ENCODE measurements around the gene GBP7. TPM values are rescaled to one million over a fixed set of nuclear protein-coding genes. Genes with fewer than 3 reads are reported as not detected.
A peak's percentile ranks its signal among the peaks of the same experiment; 100 is the strongest.
"Not testable (repeated sequence)": the region's sequence is repeated elsewhere in the genome, so short reads cannot be mapped to it uniquely, and the experiment has no call there.

Gene GBP7, protein sequence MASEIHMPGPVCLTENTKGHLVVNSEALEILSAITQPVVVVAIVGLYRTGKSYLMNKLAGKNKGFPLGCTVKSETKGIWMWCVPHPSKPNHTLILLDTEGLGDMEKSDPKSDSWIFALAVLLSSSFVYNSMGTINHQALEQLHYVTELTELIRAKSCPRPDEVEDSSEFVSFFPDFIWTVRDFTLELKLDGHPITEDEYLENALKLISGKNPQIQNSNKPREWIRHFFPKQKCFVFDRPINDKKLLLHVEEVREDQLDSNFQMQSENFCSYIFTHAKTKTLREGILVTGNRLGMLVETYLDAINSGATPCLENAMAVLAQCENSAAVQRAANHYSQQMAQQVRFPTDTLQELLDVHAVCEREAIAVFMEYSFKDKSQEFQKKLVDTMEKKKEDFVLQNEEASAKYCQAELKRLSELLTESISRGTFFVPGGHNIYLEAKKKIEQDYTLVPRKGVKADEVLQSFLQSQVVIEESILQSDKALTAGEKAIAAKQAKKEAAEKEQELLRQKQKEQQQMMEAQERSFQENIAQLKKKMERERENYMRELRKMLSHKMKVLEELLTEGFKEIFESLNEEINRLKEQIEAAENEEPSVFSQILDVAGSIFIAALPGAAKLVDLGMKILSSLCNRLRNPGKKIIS
- polyA plus RNA-seq = not detected

DNA sequence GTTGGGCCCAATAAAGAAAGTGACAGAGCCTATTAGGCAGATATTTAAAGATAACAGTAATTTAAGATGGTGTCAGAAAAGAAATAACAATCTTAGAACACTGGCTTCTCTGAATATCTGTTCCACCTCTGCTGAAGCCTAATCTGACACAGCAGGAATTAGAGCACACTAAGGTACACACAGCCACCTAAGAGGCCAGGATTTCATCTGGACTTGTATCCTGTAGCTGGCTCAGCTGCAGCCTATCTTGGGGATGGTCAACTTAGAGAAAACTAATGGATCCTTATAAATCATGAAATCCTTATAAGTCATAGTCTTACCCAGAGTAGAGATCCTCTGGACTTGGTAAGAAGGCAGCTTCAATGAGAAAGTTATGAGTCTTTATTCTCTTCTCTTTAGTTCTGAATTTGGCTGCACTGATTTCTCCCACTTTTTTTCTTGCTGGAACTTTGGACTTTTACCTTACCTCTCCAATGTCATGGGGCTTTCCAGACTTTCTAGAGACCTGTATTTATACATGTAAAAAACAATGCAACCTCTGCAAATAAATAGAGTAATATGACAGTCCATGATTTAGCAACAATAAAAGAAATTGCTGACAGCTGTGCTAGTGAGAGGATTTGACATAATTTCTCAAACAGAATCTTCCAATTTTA lies at the start of gene GBP7:
Gene GBP7, minus strand, starts transcription at position 403 of the 656 bp plus-strand sequence. CDS start 4,068 bp downstream, outside the sequence.
- Mint-ChIP-seq H3K27me3 (no peaks in the 10 kb centered on the region), H3K4me1 (peaks cover 6 to 8% (median 7%) of the 10 kb centered on the region in 3 donors), H3K27ac (no peak within 1 kb of the TSS), H3K4me3 (no peak within 1 kb of the TSS), H3K9me3 (peaks cover 0 to 3% (median 0%) of the 10 kb centered on the region in 3 donors), H3K36me3 (no peaks in the 10 kb centered on the region)

DNA sequence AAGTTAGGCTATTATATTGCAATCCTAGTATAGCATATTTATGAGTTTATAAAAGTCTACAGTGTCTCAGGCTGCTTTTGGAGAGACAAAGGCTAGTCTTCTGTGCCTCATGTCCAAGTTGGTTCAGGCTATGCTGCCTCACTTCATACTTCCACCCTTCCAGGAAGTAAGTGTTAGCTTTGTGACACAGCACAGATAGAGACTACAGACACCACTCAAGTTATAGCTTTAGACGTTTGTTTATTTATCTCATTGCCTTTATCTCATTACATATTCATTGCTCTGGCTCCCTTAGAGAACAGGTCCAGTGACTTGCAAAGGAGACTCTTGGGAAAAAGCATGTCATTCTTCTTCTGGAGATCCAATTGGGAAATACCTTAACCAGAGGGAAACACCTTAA lies 45.5 kb upstream of the GBP7 start:
- H3K4me1 Mint-ChIP-seq = no peaks in the 10 kb centered on the region
- no peak overlapping the region for H3K27ac Mint-ChIP-seq
- H3K27me3 Mint-ChIP-seq = no peaks in the 10 kb centered on the region
- H3K9me3 Mint-ChIP-seq = peaks cover 3 to 8% (median 3%) of the 10 kb centered on the region in 3 donors
- H3K4me3 Mint-ChIP-seq = no peak overlapping the region
- no peaks in the 10 kb centered on the region for H3K36me3 Mint-ChIP-seq

DNA sequence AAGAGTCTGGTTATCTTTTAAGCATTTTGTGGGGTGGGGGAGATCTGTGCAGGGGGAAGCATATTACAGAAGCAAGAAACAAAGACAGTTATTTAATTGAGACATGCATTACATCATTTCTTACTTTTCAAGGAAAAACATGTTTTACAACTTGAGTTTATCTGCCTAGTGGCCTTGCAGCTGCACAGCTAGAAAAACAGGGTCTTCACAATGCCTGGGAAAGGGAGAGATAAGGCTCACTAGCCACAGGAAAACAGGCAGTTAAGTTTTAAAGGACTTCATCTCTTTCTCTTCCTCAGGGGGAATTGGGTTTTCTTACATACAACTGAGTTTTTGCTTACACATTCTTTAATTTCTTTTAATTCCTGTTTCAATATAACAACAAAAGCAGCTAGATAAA lies 44.0 kb upstream of the GBP7 start:
- not testable (repeated sequence) for H3K36me3 Mint-ChIP-seq, H3K27ac Mint-ChIP-seq, H3K27me3 Mint-ChIP-seq

DNA sequence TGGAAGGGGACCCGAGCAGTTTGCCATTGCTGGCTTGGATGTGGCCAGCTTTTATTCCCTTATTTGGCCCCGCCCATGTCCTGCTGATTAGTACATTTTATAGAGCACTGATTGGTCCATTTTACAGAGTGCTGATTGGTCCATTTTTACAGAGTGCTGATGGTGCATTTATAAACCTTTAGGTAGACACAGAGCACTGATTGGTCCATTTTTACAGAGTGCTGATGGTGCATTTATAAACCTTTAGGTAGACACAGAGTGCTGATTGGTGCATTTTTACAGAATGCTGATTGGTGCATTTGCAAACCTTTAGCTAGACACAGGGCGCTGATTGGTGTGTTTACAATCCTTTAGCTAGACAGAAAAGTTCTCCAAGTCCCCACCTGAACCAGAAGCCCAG lies 43.1 kb upstream of the GBP7 start:
- not testable (repeated sequence) for H3K9me3 Mint-ChIP-seq, H3K4me3 Mint-ChIP-seq, H3K4me1 Mint-ChIP-seq, H3K27me3 Mint-ChIP-seq, H3K36me3 Mint-ChIP-seq, H3K27ac Mint-ChIP-seq

More for the DNA sequence above, 44.0 kb upstream of the GBP7 start:
- H3K4me3 Mint-ChIP-seq, H3K9me3 Mint-ChIP-seq, H3K4me1 Mint-ChIP-seq: not testable (repeated sequence)

DNA sequence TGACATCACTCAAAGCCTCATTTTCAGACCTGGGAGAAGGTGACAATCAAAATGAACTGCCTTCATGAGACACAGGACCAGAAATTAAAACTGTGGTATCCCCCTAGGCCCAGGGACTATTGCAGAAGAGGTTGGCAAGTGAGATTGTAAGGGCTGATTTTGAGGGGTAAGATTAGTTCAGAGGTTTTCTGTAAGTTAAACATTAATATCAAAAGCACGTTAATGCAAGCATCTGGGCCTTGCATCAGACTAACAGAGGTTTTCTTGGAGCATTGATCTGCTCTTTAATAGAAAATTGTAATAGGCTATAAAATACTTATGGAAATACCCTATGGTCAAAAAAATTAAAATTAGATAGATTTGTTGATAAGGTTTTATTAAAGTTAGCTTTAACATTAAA lies 37.5 kb upstream of the GBP7 start:
- Mint-ChIP-seq H3K27ac (no peak overlapping the region), H3K27me3 (no peaks in the 10 kb centered on the region), H3K36me3 (peaks cover 8% of the 10 kb centered on the region), H3K4me1 (no peaks in the 10 kb centered on the region), H3K4me3 (no peak overlapping the region), H3K9me3 (peaks cover 0 to 3% (median 0%) of the 10 kb centered on the region in 3 donors)

DNA sequence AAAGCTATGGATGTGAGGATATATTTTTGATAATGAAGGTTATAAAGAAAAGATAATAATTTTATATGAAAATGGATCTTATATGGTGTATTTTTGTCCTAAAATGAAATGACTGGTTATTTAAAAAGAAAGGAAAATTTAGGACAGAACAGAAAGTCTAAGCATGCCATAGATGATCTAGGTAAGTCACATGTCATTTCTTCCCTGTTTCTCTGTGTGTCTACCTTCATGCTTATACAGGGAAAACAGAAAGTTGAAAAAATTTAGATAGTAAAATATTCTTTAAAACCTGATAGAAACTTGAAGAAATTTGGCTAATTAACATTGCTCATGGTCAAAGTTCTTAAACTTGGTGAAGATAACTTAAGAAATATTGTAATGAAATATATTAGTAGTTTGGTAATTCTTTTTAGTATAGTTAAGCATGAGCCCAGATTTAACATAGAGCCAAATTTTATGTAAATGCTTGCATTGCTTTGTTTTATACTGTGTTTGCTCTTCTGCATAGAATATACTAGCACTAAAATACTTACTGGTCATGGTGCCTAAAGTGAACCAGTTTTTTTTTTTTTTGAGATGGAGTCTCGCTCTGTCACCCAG lies 35.3 kb upstream of the GBP7 start:
- H3K27ac Mint-ChIP-seq = no peak overlapping the region
- peaks cover 2 to 3% (median 3%) of the 10 kb centered on the region in 3 donors for H3K4me1 Mint-ChIP-seq
- no peaks in the 10 kb centered on the region for H3K27me3 Mint-ChIP-seq
- H3K9me3 Mint-ChIP-seq = peaks cover 0 to 12% (median 2%) of the 10 kb centered on the region in 3 donors
- no peak overlapping the region for H3K4me3 Mint-ChIP-seq
- peaks cover 8% of the 10 kb centered on the region for H3K36me3 Mint-ChIP-seq

DNA sequence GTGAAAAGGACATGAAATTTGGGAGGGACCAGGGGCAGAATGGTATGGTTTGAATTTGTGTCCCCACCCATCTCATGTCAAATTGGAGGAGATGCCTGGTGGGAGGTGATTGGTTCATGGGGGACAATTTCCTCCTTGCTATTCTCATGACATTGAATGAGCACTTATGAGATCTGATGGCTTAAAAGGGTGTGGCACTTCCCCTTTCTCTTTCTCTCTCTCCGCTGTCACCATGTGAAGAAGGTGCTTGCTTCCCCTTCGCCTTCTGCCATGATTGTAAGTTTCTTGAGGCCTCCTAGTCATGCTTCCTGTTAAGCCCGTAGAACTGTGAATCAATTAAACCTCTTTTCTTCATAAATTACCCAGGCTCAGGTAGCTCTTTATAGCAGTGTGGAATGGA lies 30.6 kb upstream of the GBP7 start:
- Mint-ChIP-seq H3K4me3 (peak overlapping the region in 2 of 4 donors; percentile 68 to 75), H3K27ac (peak overlapping the region in 1 of 3 donors; percentile 53), H3K27me3 (no peaks in the 10 kb centered on the region), H3K36me3 (peaks cover 14% of the 10 kb centered on the region), H3K4me1 (peaks cover 4 to 11% (median 5%) of the 10 kb centered on the region in 3 donors), H3K9me3 (peaks cover 2 to 21% (median 7%) of the 10 kb centered on the region in 3 donors)

DNA sequence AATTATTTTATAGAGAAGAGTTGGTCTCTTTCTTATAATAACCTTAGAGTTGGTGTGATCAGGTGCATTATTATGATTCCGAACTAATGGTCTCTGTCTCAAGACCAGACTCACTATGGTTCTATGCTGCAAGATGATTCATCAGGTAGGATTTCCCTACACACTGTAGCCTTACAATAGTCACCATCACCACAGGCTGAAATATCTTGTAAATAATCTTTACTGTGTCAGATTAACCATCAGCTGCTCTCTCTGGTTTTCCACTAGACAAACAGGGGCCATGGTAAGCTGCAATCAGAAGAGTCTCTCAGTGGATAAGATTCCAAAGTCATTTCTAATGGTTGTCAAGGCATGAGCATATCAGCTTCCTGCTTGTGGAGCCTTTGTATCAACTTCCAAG lies 27.4 kb upstream of the GBP7 start:
- no peaks in the 10 kb centered on the region for H3K27me3 Mint-ChIP-seq
- peaks cover 6% of the 10 kb centered on the region for H3K36me3 Mint-ChIP-seq
- peaks cover 15 to 36% (median 24%) of the 10 kb centered on the region in 3 donors for H3K4me1 Mint-ChIP-seq
- H3K9me3 Mint-ChIP-seq = peaks cover 2 to 18% (median 7%) of the 10 kb centered on the region in 3 donors
- H3K27ac Mint-ChIP-seq = no peak overlapping the region
- no peak overlapping the region for H3K4me3 Mint-ChIP-seq

DNA sequence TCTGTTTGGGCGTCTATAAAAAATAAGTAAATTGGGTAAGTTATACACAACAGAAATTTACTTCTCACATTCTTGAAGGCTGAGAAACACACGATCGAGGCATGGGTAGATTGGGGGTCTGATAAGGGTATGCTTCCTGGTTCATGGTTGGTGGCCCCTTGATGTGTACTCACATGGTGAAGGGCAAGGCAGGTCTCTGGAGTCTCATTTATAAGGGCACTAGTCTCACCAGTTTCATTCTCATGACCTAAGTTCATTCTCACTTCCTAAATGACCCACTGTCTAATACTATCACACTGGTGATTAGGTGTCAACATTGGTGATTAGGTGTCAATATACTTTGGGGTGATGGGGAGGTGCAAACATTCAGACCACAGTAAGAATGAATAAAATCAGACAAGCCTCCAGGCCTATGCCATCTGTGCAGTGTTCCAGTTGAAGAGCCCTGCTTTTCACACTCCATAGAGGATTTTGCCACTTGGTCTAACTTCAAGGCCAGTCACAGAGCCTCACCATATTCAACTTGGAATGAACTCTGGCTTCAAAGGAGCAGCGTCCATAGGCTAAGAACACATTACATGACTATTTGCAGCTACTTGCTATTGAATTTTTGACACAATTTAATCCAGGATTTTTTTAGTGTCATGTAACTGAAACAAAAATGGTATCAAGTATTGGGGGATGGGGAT lies 25.4 kb upstream of the GBP7 start:
- Mint-ChIP-seq H3K4me3 (peak overlapping the region in 3 of 4 donors; percentile 7 to 76 (median 73)), H3K9me3 (peaks cover 0 to 10% (median 7%) of the 10 kb centered on the region in 3 donors), H3K4me1 (peaks cover 18 to 41% (median 35%) of the 10 kb centered on the region in 3 donors), H3K27me3 (no peaks in the 10 kb centered on the region), H3K36me3 (peaks cover 8% of the 10 kb centered on the region), H3K27ac (peak overlapping the region; percentile 53 to 68 (median 64))

DNA sequence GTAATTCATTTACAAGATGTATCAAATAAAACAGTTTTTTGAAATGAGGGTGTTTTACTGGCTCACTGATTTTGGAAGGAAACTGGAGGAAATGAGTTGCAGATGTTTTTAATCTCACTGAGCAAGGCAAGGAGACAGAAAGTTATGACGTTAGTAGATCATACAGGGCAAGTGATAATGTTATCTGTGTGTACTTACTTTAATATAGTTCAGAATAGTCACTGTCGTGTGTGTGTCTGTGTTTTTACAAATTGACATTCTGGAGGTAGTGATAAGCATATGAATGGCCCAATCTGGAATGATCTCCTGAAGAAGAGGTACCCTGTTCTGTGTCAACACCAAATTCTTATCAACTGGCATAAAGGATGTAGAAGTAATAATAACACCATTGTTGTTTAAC lies 24.9 kb upstream of the GBP7 start:
- H3K4me1 Mint-ChIP-seq = peaks cover 18 to 42% (median 37%) of the 10 kb centered on the region in 3 donors
- H3K9me3 Mint-ChIP-seq = peaks cover 0 to 9% (median 7%) of the 10 kb centered on the region in 3 donors
- no peaks in the 10 kb centered on the region for H3K27me3 Mint-ChIP-seq
- H3K4me3 Mint-ChIP-seq = peak overlapping the region; percentile 7 to 76 (median 58)
- H3K27ac Mint-ChIP-seq = peak overlapping the region; percentile 53 to 68 (median 64)
- peaks cover 8% of the 10 kb centered on the region for H3K36me3 Mint-ChIP-seq

DNA sequence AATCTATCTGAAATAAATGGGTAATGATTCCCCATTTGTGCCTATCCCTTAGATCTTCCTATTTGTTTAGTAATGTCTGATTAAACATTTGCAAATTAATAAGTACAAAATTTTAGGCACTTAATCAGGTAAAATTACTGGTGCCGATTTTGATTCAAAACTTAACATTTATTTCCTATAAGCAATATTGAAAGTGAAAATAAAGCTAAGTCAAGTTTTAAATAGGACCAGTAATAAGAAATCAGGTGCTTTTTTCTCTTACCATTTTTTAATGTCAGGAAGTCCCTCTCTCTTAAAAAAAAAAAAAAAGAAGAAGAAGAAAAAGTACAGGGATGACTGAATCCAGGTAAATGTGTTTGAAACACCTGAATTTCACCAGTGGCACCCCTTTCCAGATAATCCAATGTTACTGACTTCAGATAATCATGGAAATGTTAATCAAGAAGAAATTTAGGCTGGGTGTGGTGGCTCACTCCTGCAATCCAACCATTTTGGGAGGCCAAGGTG lies 23.8 kb upstream of the GBP7 start:
- Mint-ChIP-seq H3K4me3 (peak overlapping the region; percentile 93 to 96 (median 94)), H3K4me1 (peaks cover 20 to 52% (median 44%) of the 10 kb centered on the region in 3 donors), H3K27me3 (no peaks in the 10 kb centered on the region), H3K27ac (peak overlapping the region; percentile 82 to 98 (median 91)), H3K36me3 (peaks cover 11% of the 10 kb centered on the region), H3K9me3 (peaks cover 0 to 7% (median 7%) of the 10 kb centered on the region in 3 donors)

DNA sequence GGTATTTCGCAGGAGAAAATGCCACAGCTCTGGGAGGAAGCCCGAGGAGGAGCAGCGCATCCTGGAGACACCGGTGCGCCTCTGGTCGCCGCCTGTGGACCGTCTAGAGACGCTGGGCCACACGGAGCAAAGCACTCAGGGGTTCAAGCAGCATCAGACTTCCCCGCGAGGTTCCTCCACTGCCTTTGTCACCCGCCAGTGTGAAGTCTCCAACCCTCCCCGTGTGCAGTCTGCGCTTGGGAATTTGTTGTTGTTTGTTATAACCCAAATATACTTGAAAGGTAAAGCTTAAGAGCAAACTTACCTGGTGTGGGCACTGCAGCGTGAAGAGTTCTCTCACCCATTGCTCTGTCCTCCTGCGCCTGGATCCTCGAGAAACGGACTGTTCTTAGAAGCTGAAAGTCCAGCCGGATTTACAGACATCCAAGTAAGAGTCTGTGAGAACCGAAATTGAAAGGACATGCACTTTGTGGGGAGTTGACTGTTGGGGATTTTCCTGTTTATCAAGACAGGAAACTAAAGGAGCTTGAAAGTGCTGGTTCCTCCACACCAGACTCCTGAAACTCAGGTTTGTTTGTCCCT lies 22.8 kb upstream of the GBP7 start, which contains the start of gene GBP4:
Gene GBP4, minus strand, starts transcription at position 452 of the 582 bp plus-strand sequence. Its CDS starts 108 bp downstream, at position 344.
- Mint-ChIP-seq H3K4me1 (peaks cover 20 to 52% (median 44%) of the 10 kb centered on the region in 3 donors), H3K4me3 (peak within 1 kb of the TSS; percentile 93 to 96 (median 94)), H3K27me3 (no peaks in the 10 kb centered on the region), H3K36me3 (peaks cover 6% of the 10 kb centered on the region), H3K27ac (peak within 1 kb of the TSS; percentile 82 to 98 (median 91)), H3K9me3 (no peaks in the 10 kb centered on the region)

DNA sequence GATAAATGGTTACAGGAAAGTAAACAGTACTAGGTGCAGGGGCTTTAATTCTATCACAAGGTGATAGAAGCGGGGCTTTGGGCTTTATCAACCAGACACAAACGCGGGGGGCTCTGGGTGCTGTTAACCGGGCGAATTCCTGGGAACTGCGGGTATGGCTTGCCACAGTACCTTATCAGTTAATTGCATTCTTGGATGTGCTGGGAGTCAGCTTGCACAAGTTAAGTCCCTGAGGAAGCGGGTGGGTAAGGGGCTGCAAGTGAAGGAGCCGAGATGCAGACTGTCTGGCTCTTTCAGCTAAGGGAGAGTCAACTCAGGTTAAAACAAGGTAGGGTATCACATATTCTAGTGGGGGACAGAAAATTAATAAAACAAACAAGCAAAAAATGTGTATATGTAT lies 22.3 kb upstream of the GBP7 start:
- Mint-ChIP-seq H3K4me3 (peak overlapping the region; percentile 93 to 96 (median 94)), H3K27ac (peak overlapping the region in 2 of 3 donors; percentile 82 to 98), H3K36me3 (peaks cover 6% of the 10 kb centered on the region), H3K4me1 (peaks cover 20 to 52% (median 44%) of the 10 kb centered on the region in 3 donors), H3K27me3 (no peaks in the 10 kb centered on the region), H3K9me3 (no peaks in the 10 kb centered on the region)

All from IgD-negative memory B cell (primary cell).